DOHH2 (cell line): ENCODE measurements around the gene UBE2Z.

Source experiments
- H3F3A ChIP-seq: fragments of 200-600 bp; sonication (generic), shearing (Covaris generic); 2 replicates; pipeline ENCODE4 v1.6.0; 2016; ENCODE audit warnings: antibody characterized with exemption, mild to moderate bottlenecking; ENCODE audit not compliant: control insufficient read depth, insufficient read depth
- H3K27ac ChIP-seq: fragments of 200-600 bp; sonication (generic); 2 replicates; pipeline ENCODE4 v1.5.1; 2014; ENCODE audit warnings: low read depth, mild to moderate bottlenecking, low read length, moderate library complexity
- H3K27me3 ChIP-seq: fragments of 200-600 bp; sonication (generic); 2 replicates; pipeline ENCODE4 v1.6.1; 2014; ENCODE audit warnings: mild to moderate bottlenecking, low read length, mixed read lengths; ENCODE audit not compliant: control insufficient read depth
- H3K36me3 ChIP-seq: fragments of 200-600 bp; sonication (generic); 2 replicates; pipeline ENCODE4 v1.6.1; 2014; ENCODE audit warnings: mild to moderate bottlenecking, low read length, moderate library complexity, mixed read lengths; ENCODE audit not compliant: control insufficient read depth
- H3K4me1 ChIP-seq: fragments of 200-600 bp; sonication (generic); 2 replicates; pipeline ENCODE4 v1.6.1; 2014; ENCODE audit warnings: mild to moderate bottlenecking, low read length, mixed read lengths; ENCODE audit not compliant: control insufficient read depth
- H3K4me2 ChIP-seq: fragments of 200-600 bp; sonication (generic); 2 replicates; pipeline ENCODE4 v1.6.0; 2014; ENCODE audit warnings: mild to moderate bottlenecking, low read length, moderate library complexity
- H3K4me3 ChIP-seq: fragments of 200-600 bp; sonication (generic); 2 replicates; pipeline ENCODE4 v1.5.1; 2014; ENCODE audit warnings: mild to moderate bottlenecking, low read length, mixed read lengths
- H3K79me2 ChIP-seq: fragments of 200-600 bp; sonication (generic); 2 replicates; pipeline ENCODE4 v1.6.1; 2014; ENCODE audit warnings: mild to moderate bottlenecking, low read length, mixed read lengths; ENCODE audit not compliant: control insufficient read depth
- H3K9me2 ChIP-seq: fragments of 200-600 bp; sonication (generic); replicated peaks from 2 replicates; pipeline ENCODE4 v1.6.1; 2014; ENCODE audit warnings: mild to moderate bottlenecking, low read length, mixed read lengths; ENCODE audit not compliant: control insufficient read depth
- H3K9me3 ChIP-seq: fragments of 200-600 bp; sonication (generic); 2 replicates; pipeline ENCODE4 v1.6.1; 2014; ENCODE audit warnings: antibody characterized with exemption, low read length, mixed read lengths; ENCODE audit not compliant: control insufficient read depth, insufficient read depth
- H4K20me1 ChIP-seq: fragments of 200-600 bp; sonication (generic); 2 replicates; pipeline ENCODE4 v1.6.0; 2014; ENCODE audit warnings: low read depth, mild to moderate bottlenecking, antibody characterized with exemption, low read length, moderate library complexity; ENCODE audit not compliant: control insufficient read depth, insufficient read depth
- EZH2phosphoT487 ChIP-seq: fragments of 200-600 bp; sonication (generic); IDR thresholded peaks from 2 replicates; pipeline ENCODE4 v1.6.1; 2017; ENCODE audit warnings: borderline replicate concordance, mild to moderate bottlenecking, antibody characterized with exemption, low read length, moderate library complexity, mixed read lengths
- TF ChIP-seq, protein P1 (sequence below): fragments of 200-600 bp; sonication (generic); IDR thresholded peaks from one replicate; pipeline ENCODE4 v1.5.1; 2014; ENCODE audit warnings: antibody characterized with exemption, mild to moderate bottlenecking, low read depth, low read length; ENCODE audit not compliant: poor library complexity, severe bottlenecking

The UBE2Z gene

DNA sequence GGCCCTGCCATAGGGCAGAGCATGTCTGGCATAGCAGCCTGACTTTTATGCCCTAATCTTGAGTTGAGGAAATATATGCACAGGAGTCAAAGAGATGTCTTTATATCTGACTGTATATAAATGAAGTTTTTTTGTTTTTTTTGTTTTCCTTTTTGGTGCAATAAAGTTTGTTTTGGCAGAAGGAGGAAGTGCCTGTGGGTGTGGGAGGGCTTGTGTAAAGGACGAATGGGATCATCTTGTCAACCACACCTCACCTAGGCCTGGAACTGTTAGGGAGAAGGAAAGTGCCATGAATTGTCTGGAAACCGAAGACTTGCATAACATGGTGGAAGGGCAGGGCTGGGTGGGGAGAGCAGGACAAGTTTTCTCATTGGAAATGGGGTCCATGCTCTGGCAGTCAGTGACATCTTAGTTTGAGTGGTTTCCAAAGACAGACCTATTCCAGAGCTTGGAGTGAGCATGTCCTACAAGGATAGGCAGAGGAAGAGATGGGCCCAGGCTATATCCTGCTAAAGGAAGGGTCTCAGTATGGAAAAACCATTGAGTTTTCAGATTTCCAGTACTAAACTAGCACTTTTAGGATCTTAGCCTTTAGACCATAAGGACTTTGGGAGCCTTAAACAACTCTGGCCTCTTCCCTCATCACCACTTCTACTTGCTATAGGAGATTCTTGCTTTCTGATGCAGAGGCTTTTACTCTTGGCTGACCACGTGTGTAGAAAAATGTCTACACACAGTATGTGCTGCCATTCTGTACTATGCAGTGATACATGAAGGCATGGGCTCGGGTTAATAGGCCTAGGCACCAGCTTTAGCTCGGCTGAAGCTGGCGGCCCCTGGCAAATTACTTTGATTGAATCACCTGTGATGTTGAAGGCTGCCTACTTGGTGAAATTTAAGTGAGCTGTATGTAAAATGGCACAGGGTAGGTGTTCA is 20.9 kb downstream of the UBE2Z start:
- H3K4me1 ChIP-seq = no peaks in the 10 kb centered on the region
- H4K20me1 ChIP-seq = no peaks in the 10 kb centered on the region
- H3K4me3 ChIP-seq = no peak overlapping the region
- H3K9me2 ChIP-seq = no peaks in the 10 kb centered on the region
- H3K27me3 ChIP-seq = no peaks in the 10 kb centered on the region
- H3F3A ChIP-seq = peaks cover 15% of the 10 kb centered on the region
- TF ChIP-seq EZH2phosphoT487 = no peak
- TF ChIP-seq, protein P1, sequence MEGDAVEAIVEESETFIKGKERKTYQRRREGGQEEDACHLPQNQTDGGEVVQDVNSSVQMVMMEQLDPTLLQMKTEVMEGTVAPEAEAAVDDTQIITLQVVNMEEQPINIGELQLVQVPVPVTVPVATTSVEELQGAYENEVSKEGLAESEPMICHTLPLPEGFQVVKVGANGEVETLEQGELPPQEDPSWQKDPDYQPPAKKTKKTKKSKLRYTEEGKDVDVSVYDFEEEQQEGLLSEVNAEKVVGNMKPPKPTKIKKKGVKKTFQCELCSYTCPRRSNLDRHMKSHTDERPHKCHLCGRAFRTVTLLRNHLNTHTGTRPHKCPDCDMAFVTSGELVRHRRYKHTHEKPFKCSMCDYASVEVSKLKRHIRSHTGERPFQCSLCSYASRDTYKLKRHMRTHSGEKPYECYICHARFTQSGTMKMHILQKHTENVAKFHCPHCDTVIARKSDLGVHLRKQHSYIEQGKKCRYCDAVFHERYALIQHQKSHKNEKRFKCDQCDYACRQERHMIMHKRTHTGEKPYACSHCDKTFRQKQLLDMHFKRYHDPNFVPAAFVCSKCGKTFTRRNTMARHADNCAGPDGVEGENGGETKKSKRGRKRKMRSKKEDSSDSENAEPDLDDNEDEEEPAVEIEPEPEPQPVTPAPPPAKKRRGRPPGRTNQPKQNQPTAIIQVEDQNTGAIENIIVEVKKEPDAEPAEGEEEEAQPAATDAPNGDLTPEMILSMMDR = no peak
- no peaks in the 10 kb centered on the region for H3K9me3 ChIP-seq
- H3K4me2 ChIP-seq = no peak overlapping the region
- H3K79me2 ChIP-seq = no peaks in the 10 kb centered on the region
- H3K36me3 ChIP-seq = peaks cover 93% of the 10 kb centered on the region
- H3K27ac ChIP-seq = no peak overlapping the region

DNA sequence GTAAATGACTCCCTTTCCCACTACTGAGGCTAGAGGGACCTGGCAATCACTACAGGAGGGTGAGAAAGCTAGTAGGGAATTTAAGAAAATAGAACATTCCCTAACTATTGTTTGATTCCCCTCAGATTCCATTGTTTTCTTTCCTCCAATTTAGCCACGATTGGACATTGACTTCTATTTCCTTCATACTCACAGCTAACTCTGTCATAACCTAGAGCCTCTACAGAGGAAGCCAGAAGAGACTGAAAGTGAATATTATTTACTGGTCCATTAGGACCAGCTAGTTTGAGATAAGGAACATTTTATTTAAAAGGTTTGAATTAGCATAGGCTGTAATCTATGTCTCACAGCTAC is 21.6 kb downstream of the UBE2Z start:
- H3F3A ChIP-seq = peaks cover 15% of the 10 kb centered on the region

DNA sequence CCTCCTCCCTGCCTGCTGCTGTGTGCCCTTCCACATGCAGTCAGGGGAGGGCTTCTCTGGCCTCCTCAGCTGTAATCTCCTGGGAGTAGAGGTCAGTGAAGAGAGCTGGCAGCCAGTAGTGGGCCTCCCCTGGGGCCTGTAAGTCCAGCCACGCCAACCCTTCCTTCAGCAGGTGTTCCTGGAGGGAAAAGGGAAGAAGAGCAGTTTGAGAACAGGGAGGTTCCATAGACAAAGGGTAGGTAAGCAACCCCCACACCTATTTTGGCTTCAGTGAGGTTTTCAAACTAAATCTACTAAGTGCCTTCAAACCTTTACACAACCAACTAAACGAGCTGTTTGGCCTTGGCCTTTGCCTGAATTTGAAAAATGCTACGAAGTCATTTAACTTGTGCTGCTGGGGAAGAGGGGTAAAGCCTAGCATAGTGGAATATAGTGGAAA is 22.2 kb downstream of the UBE2Z start:
- H3K27ac ChIP-seq = no peak overlapping the region
- no peaks in the 10 kb centered on the region for H3K9me2 ChIP-seq
- peaks cover 93% of the 10 kb centered on the region for H3K36me3 ChIP-seq
- no peaks in the 10 kb centered on the region for H3K27me3 ChIP-seq
- H3K4me1 ChIP-seq = no peaks in the 10 kb centered on the region
- no peak overlapping the region for H3K4me3 ChIP-seq
- H3K9me3 ChIP-seq = no peaks in the 10 kb centered on the region
- no peaks in the 10 kb centered on the region for H4K20me1 ChIP-seq
- no peak overlapping the region for H3K4me2 ChIP-seq
- no peak for TF ChIP-seq EZH2phosphoT487
- TF ChIP-seq, protein P1 = no peak
- H3F3A ChIP-seq = peaks cover 15% of the 10 kb centered on the region
- H3K79me2 ChIP-seq = no peaks in the 10 kb centered on the region

More for the DNA sequence above, 21.6 kb downstream of the UBE2Z start:
- H3K9me3 ChIP-seq = no peaks in the 10 kb centered on the region
- no peaks in the 10 kb centered on the region for H3K79me2 ChIP-seq
- H4K20me1 ChIP-seq = no peaks in the 10 kb centered on the region
- H3K4me1 ChIP-seq = no peaks in the 10 kb centered on the region
- H3K27me3 ChIP-seq = no peaks in the 10 kb centered on the region
- H3K4me2 ChIP-seq = no peak overlapping the region
- no peak for TF ChIP-seq EZH2phosphoT487
- TF ChIP-seq, protein P1 = no peak
- H3K9me2 ChIP-seq = no peaks in the 10 kb centered on the region
- H3K36me3 ChIP-seq = peaks cover 94% of the 10 kb centered on the region
- no peak overlapping the region for H3K4me3 ChIP-seq
- no peak overlapping the region for H3K27ac ChIP-seq
